ENCODE measurements around the gene ALG14.

GRCh38 chr1:95043141-95043980 is 29.4 kb downstream of the ALG14 start:
- TF ChIP-seq CTCF (IDR thresholded peaks at IDR 0.05), result peak; percentile 94 to 100 (median 98)
- TF ChIP-seq POLR2A (IDR thresholded peaks at IDR 0.05), result no peak

All from thyroid gland (tissue), 4 donors.